Vagina (tissue), 2 donors: ENCODE results near the gene KRTAP12-1.

Experiments
- CTCF ChIP-seq, 3 experiments: fragments of 450-650 bp in 2 of 3; fragments of 200-600 bp in 1 of 3; sonication (generic) in 1 of 3; IDR thresholded peaks; one replicate each; pipeline ENCODE4 v1.5.1; 2017 to 2019; ENCODE audit warnings: antibody characterized with exemption in 3 of 3, mild to moderate bottlenecking in 2 of 3, moderate library complexity in 2 of 3
- POLR2A ChIP-seq, 2 donors: fragments of 450-650 bp; IDR thresholded peaks; one replicate each; pipeline ENCODE4 v1.6.1; 2017; ENCODE audit warnings: antibody characterized with exemption in 2 of 2, mild to moderate bottlenecking in 2 of 2, moderate library complexity in 2 of 2
- POLR2AphosphoS5 ChIP-seq, 2 donors: sonication (generic); formaldehyde crosslinking; IDR thresholded peaks; one replicate each; pipeline ENCODE4 v1.9.0; 2017; ENCODE audit warnings: antibody characterized with exemption in 2 of 2, mild to moderate bottlenecking in 2 of 2, low read depth in 1 of 2; ENCODE audit not compliant: insufficient read depth in 1 of 2

GRCh38 chr21:44639331-44639655 lies 42.7 kb downstream of the KRTAP12-1 start:
- no peak for TF ChIP-seq CTCF (IDR thresholded peaks at IDR 0.05)
- no peak for TF ChIP-seq POLR2AphosphoS5 (IDR thresholded peaks at IDR 0.05; ENCODE audit: insufficient read depth in 1 of 2, low read depth in 1 of 2)
- no peak for TF ChIP-seq POLR2A (IDR thresholded peaks at IDR 0.05)
